PC-9 (cell line): ENCODE results near the gene PEX11A. TPM values are rescaled to one million over a fixed set of nuclear protein-coding genes. Genes with fewer than 3 reads are reported as not detected.

Source experiments
- BruUV-seq: library from RNA; stranded (reverse); fragments of 400-500 nt; replicated peaks from 2 replicates; lab custom pipeline; 2021; lab: Mats Ljungman, UMichigan
- CTCF ChIA-PET: fragments of 300-600 bp; sonication (Branson Sonifier 250); formaldehyde crosslinking; loops from one replicate; lab custom pipeline; 2022; ENCODE audit warnings: antibody characterized with exemption; lab: Charles Lee
- POLR2A ChIA-PET: fragments of 300-600 bp; sonication (Branson Sonifier 250); formaldehyde crosslinking; loops from one replicate; lab custom pipeline; 2022; ENCODE audit warnings: antibody characterized with exemption; ENCODE audit not compliant: unreplicated experiment; lab: Charles Lee
- DNase-seq, 2 experiments: peaks; one replicate each; pipeline versions ENCODE4 v3.0.0 to v3.0.0-alpha.2; 2015 to 2022; ENCODE audit warnings: mixed read lengths in 1 of 2
- H2AFZ ChIP-seq: fragments of 200-600 bp; sonication (generic); 2 replicates; pipeline ENCODE4 v1.8.1; 2017; ENCODE audit warnings: antibody characterized with exemption
- H3F3A ChIP-seq: fragments of 200-600 bp; sonication (generic); 2 replicates; pipeline ENCODE4 v1.8.1; 2017; ENCODE audit warnings: antibody characterized with exemption, mild to moderate bottlenecking, low read depth; ENCODE audit not compliant: insufficient read depth
- H3K27ac ChIP-seq: fragments of 200-600 bp; sonication (generic); 2 replicates; pipeline ENCODE4 v1.6.1; 2016; ENCODE audit warnings: mixed run types
- H3K27me3 ChIP-seq: fragments of 200-600 bp; sonication (generic); 2 replicates; pipeline ENCODE4 v1.6.1; 2016; ENCODE audit warnings: low read depth, mixed run types; ENCODE audit not compliant: insufficient read depth
- H3K36me3 ChIP-seq: fragments of 200-600 bp; sonication (generic); 2 replicates; pipeline ENCODE4 v1.6.1; 2016; ENCODE audit warnings: low read depth, mixed run types
- H3K4me1 ChIP-seq: fragments of 200-600 bp; sonication (generic); replicated peaks from 2 replicates; pipeline ENCODE4 v1.6.1; 2016; ENCODE audit warnings: mixed run types; ENCODE audit not compliant: insufficient read depth
- H3K4me2 ChIP-seq: fragments of 200-600 bp; sonication (generic); 2 replicates; pipeline ENCODE4 v1.6.1; 2017; ENCODE audit warnings: mixed run types
- H3K4me3 ChIP-seq: fragments of 200-600 bp; sonication (generic); 2 replicates; pipeline ENCODE4 v1.6.1; 2016; ENCODE audit warnings: mixed run types
- H3K79me2 ChIP-seq: fragments of 200-600 bp; sonication (generic); 2 replicates; pipeline ENCODE4 v1.6.1; 2017; ENCODE audit warnings: low read depth, mixed run types
- H3K9me2 ChIP-seq: fragments of 200-600 bp; sonication (generic); 2 replicates; pipeline ENCODE4 v1.8.1; 2017; ENCODE audit warnings: mild to moderate bottlenecking; ENCODE audit not compliant: insufficient read depth
- H3K9me3 ChIP-seq: fragments of 200-600 bp; sonication (generic); 2 replicates; pipeline ENCODE4 v1.8.1; 2016; ENCODE audit warnings: low read depth; ENCODE audit not compliant: insufficient read depth
- H4K20me1 ChIP-seq: fragments of 200-600 bp; sonication (generic); 2 replicates; pipeline ENCODE4 v1.8.1; 2017; ENCODE audit not compliant: insufficient read depth
- CTCF ChIP-seq: fragments of 200-600 bp; sonication (generic); conservative IDR thresholded peaks from 2 replicates; pipeline ENCODE4 v1.6.1; 2017; ENCODE audit warnings: mixed run types, antibody characterized with exemption, mild to moderate bottlenecking, moderate library complexity
- EZH2 ChIP-seq: fragments of 200-600 bp; sonication (generic); IDR thresholded peaks from 2 replicates; pipeline ENCODE4 v1.8.0; 2017; ENCODE audit warnings: antibody characterized with exemption, low read depth
- intact Hi-C: fragments of 100-400 bp; cut with micrococcal nuclease; formaldehyde crosslinking; loops from one replicate; pipeline ENCODE4 v1.10.0; 2022; ENCODE audit not compliant: unreplicated experiment
- total RNA-seq: library from RNA; stranded (reverse); gene quantifications from 2 replicates; pipeline ENCODE4 v1.2.3, GENCODE V29; 2021

PEX11A gene
- total RNA-seq, 1 experiment from 2014 or later: 12.8 TPM

GRCh38 chr15:89631902-89632264 lies 58.7 kb downstream of the PEX11A start:
- POLR2A ChIA-PET: no interaction called here
- H3K4me2 ChIP-seq: no peak overlapping the region
- no peaks in the 10 kb centered on the region for H3K4me1 ChIP-seq
- H3K4me3 ChIP-seq: no peak overlapping the region
- no peak overlapping the region for H3K27ac ChIP-seq
- H3F3A ChIP-seq: 0 out of 2 replicates have a peak, but pooled peaks cover 5% of the 10 kb centered on the region
- no peaks in the 10 kb centered on the region for H3K79me2 ChIP-seq
- intact Hi-C loops: no loop called here
- H4K20me1 ChIP-seq: no peaks in the 10 kb centered on the region
- H3K9me3 ChIP-seq: no peaks in the 10 kb centered on the region
- TF ChIP-seq CTCF: no peak
- no peak for TF ChIP-seq EZH2
- DNase-seq: no peak
- no peak overlapping the region for H2AFZ ChIP-seq
- no peaks in the 10 kb centered on the region for H3K9me2 ChIP-seq
- BruUV-seq: no TSS peak
- CTCF ChIA-PET: no interaction called here
- no peaks in the 10 kb centered on the region for H3K27me3 ChIP-seq
- peaks cover 32% of the 10 kb centered on the region for H3K36me3 ChIP-seq

Other genes starting within 250 kb of the PEX11A start
- gene RHCG, start 194.2 kb downstream of the PEX11A start, total RNA-seq: 0.26 and 0.60 TPM in 2 replicates
- gene TICRR, start 115.3 kb downstream of the PEX11A start, total RNA-seq: 17.8 and 23.6 TPM in 2 replicates
- gene KIF7, start 35.3 kb downstream of the PEX11A start, total RNA-seq: 13.3 and 15.7 TPM in 2 replicates
- 1.0 and 1.3 TPM in 2 replicates for gene PLIN1, start 11.4 kb downstream of the PEX11A start, total RNA-seq
- 1.1 and 1.8 TPM in 2 replicates for gene WDR93, start 57 bp upstream of the PEX11A start, total RNA-seq
- 8.5 and 17.8 TPM in 2 replicates for gene MESP1, start 60.5 kb upstream of the PEX11A start, total RNA-seq
- 1.3 and 2.4 TPM in 2 replicates for gene MESP2, start 85.6 kb upstream of the PEX11A start, total RNA-seq
- gene ANPEP, start 124.1 kb upstream of the PEX11A start, total RNA-seq: 172 and 175 TPM in 2 replicates
- gene AP3S2, start 203.2 kb upstream of the PEX11A start, total RNA-seq: 49.3 and 57.6 TPM in 2 replicates
- 28.6 and 30.4 TPM in 2 replicates for gene ARPIN, start 222.2 kb upstream of the PEX11A start, total RNA-seq